Neuronal stem cell (in vitro differentiated cells): ENCODE measurements around the gene NTN4.

ENCODE experiments used
- DNase-seq: peaks from one replicate; pipeline ENCODE4 v3.0.0-alpha.2; 2013; ENCODE audit warnings: low spot score
- H2AFZ ChIP-seq: one replicate; pipeline ENCODE4 v1.6.1; 2013; ENCODE audit warnings: mild to moderate bottlenecking, low read length, inconsistent platforms
- H2AK5ac ChIP-seq: 2 replicates; pipeline ENCODE4 v1.6.1; 2013; ENCODE audit warnings: low read depth, mild to moderate bottlenecking, inconsistent platforms, low read length, moderate library complexity, mixed read lengths
- H2BK120ac ChIP-seq: 2 replicates; pipeline ENCODE4 v1.6.1; 2013; ENCODE audit warnings: low read depth, mild to moderate bottlenecking, inconsistent platforms, low read length, moderate library complexity, mixed read lengths
- H2BK12ac ChIP-seq: one replicate; pipeline ENCODE4 v1.6.1; 2013; ENCODE audit warnings: low read length, inconsistent platforms
- H2BK15ac ChIP-seq: 2 replicates; pipeline ENCODE4 v1.6.1; 2013; ENCODE audit warnings: mild to moderate bottlenecking, low read length, inconsistent platforms, mixed read lengths
- H2BK5ac ChIP-seq: one replicate; pipeline ENCODE4 v1.6.1; 2013; ENCODE audit warnings: inconsistent platforms, mild to moderate bottlenecking, low read length, moderate library complexity
- H3K14ac ChIP-seq: one replicate; pipeline ENCODE4 v1.6.1; 2013; ENCODE audit warnings: low read length, inconsistent platforms
- H3K18ac ChIP-seq: 2 replicates; pipeline ENCODE4 v1.6.1; 2013; ENCODE audit warnings: low read length, inconsistent platforms
- H3K23ac ChIP-seq: 2 replicates; pipeline ENCODE4 v1.6.1; 2013; ENCODE audit warnings: low read depth, mild to moderate bottlenecking, mixed read lengths, low read length, inconsistent platforms; ENCODE audit not compliant: poor library complexity
- H3K27ac ChIP-seq: replicated peaks from 3 replicates; pipeline ENCODE4 v1.5.1; 2013; ENCODE audit warnings: low read length, inconsistent platforms
- H3K27me3 ChIP-seq, 3 experiments: 2 replicates each; pipeline ENCODE4 v1.6.1; 2013; ENCODE audit warnings: low read length in 3 of 3, mild to moderate bottlenecking in 2 of 3, inconsistent platforms in 1 of 3, low read depth in 1 of 3, mixed read lengths in 1 of 3, moderate library complexity in 1 of 3; ENCODE audit not compliant: control insufficient read depth in 3 of 3, insufficient read depth in 3 of 3
- H3K36me3 ChIP-seq, 2 donors: replicated peaks in 1 of 2; 2 replicates each; pipeline ENCODE4 v1.6.1; 2013; ENCODE audit warnings: low read length in 2 of 2; ENCODE audit not compliant: control insufficient read depth in 2 of 2, insufficient read depth in 2 of 2
- H3K4ac ChIP-seq: 2 replicates; pipeline ENCODE4 v1.6.1; 2013; ENCODE audit warnings: inconsistent platforms, mild to moderate bottlenecking, low read length, moderate library complexity
- H3K4me1 ChIP-seq, 2 donors: 1 replicate in 1 of 2; 2 replicates in 1 of 2; pipeline ENCODE4 v1.6.1; 2013; ENCODE audit warnings: low read length in 2 of 2, low read depth in 1 of 2; ENCODE audit not compliant: control insufficient read depth in 2 of 2, insufficient read depth in 1 of 2
- H3K4me2 ChIP-seq: one replicate; pipeline ENCODE4 v1.6.1; 2013; ENCODE audit warnings: mild to moderate bottlenecking, low read length, inconsistent platforms; ENCODE audit not compliant: insufficient read depth, poor library complexity, severe bottlenecking
- H3K4me3 ChIP-seq, 2 donors: 2 replicates each; pipeline ENCODE4 v1.5.1; 2013; ENCODE audit warnings: low read length in 2 of 2, mild to moderate bottlenecking in 2 of 2, inconsistent platforms in 1 of 2, moderate library complexity in 1 of 2
- H3K79me1 ChIP-seq: one replicate; pipeline ENCODE4 v1.6.1; 2013; ENCODE audit warnings: low read depth, mild to moderate bottlenecking, inconsistent platforms, low read length, moderate library complexity
- H3K9ac ChIP-seq: one replicate; pipeline ENCODE4 v1.6.1; 2013; ENCODE audit warnings: mild to moderate bottlenecking, low read depth, low read length, inconsistent platforms; ENCODE audit not compliant: poor library complexity
- H3K9me3 ChIP-seq, 2 donors: replicated peaks in 1 of 2; 2 replicates each; pipeline versions ENCODE3 to v1.6.1; 2013; ENCODE audit warnings: low read length in 2 of 2, mild to moderate bottlenecking in 2 of 2, inconsistent platforms in 1 of 2, low read depth in 1 of 2, mixed read lengths in 1 of 2, moderate library complexity in 1 of 2; ENCODE audit not compliant: control insufficient read depth in 2 of 2, insufficient read depth in 1 of 2
- H4K8ac ChIP-seq: one replicate; pipeline ENCODE4 v1.6.1; 2013; ENCODE audit warnings: low read depth, mild to moderate bottlenecking, inconsistent platforms, low read length, moderate library complexity
- H4K91ac ChIP-seq: one replicate; pipeline ENCODE4 v1.6.1; 2013; ENCODE audit warnings: low read length, low read depth, mild to moderate bottlenecking, inconsistent platforms; ENCODE audit not compliant: poor library complexity
- WGBS, 2 donors: extraction: QIAGEN DNeasy Blood & Tissue Kit; methylation state at CpG; one replicate each; pipeline ENCODE4 v1.1.7; 2013; ENCODE audit warnings: missing lambda C conversion rate in 2 of 2, mixed read lengths in 1 of 2; ENCODE audit not compliant: insufficient read length in 2 of 2, insufficient replicate concordance in 1 of 2; ENCODE audit errors: extremely low coverage in 2 of 2; 5-methylcytosine and 5-hydroxymethylcytosine counted together

The NTN4 gene

GRCh38 chr12:95810411-95810810 is 19.8 kb upstream of the NTN4 start:
- Histone ChIP-seq H3K4me3 (no peak overlapping the region), H3K9me3 (no peaks in the 10 kb centered on the region), H4K91ac (no peak overlapping the region), H3K27me3 (peaks cover 0 to 14% (median 0%) of the 10 kb centered on the region in 3 experiments), H3K79me1 (no peaks in the 10 kb centered on the region), H2AK5ac (no peak overlapping the region), H2BK12ac (no peak overlapping the region), H3K4me1 (no peaks in the 10 kb centered on the region), H3K18ac (no peak overlapping the region), H4K8ac (no peak overlapping the region), H2BK15ac (no peak overlapping the region), H3K4me2 (no peak overlapping the region), H2BK120ac (no peak overlapping the region), H3K9ac (no peak overlapping the region), H2BK5ac (no peak overlapping the region), H3K36me3 (no peaks in the 10 kb centered on the region), H3K14ac (no peak overlapping the region), H3K4ac (no peak overlapping the region), H2AFZ (no peak overlapping the region), H3K27ac (no peak overlapping the region), H3K23ac (no peak overlapping the region)
- WGBS, 2 donors, result no CpG with 5 or more reads among the region's 2 CpGs
- no peak for DNase-seq

GRCh38 chr12:95809000-95809680 is 18.6 kb upstream of the NTN4 start:
- Histone ChIP-seq H3K9ac (no peak overlapping the region), H3K4me2 (no peak overlapping the region), H2AFZ (no peak overlapping the region), H4K91ac (no peak overlapping the region), H3K27ac (no peak overlapping the region), H2BK5ac (no peak overlapping the region), H3K4me1 (no peaks in the 10 kb centered on the region), H3K4me3 (no peak overlapping the region), H3K23ac (no peak overlapping the region), H2BK15ac (no peak overlapping the region), H3K79me1 (no peaks in the 10 kb centered on the region), H3K36me3 (no peaks in the 10 kb centered on the region), H2AK5ac (no peak overlapping the region), H4K8ac (no peak overlapping the region), H3K14ac (no peak overlapping the region), H3K18ac (no peak overlapping the region), H3K27me3 (peaks cover 0 to 10% (median 0%) of the 10 kb centered on the region in 3 experiments), H2BK120ac (no peak overlapping the region), H3K9me3 (no peaks in the 10 kb centered on the region), H3K4ac (no peak overlapping the region), H2BK12ac (no peak overlapping the region)
- no peak for DNase-seq
- no CpG with 5 or more reads among the region's 7 CpGs for WGBS, 2 donors

- H2BK15ac ChIP-seq, result no peak overlapping the region
- H2BK5ac ChIP-seq, result no peak overlapping the region
- H2AFZ ChIP-seq, result no peak overlapping the region
- no peak overlapping the region for H2BK120ac ChIP-seq
- no peak overlapping the region for H3K23ac ChIP-seq
- no peak overlapping the region for H3K4me3 ChIP-seq
- no peak overlapping the region for H3K4ac ChIP-seq
- H3K4me1 ChIP-seq, result no peaks in the 10 kb centered on the region
- no peak overlapping the region for H4K91ac ChIP-seq
- H3K27ac ChIP-seq, result no peak overlapping the region
- H2AK5ac ChIP-seq, result no peak overlapping the region
- no peak overlapping the region for H2BK12ac ChIP-seq
- no CpG with 5 or more reads among the region's 7 CpGs for WGBS, 2 donors
- no peak for DNase-seq
- no peak overlapping the region for H3K18ac ChIP-seq
- H3K14ac ChIP-seq, result no peak overlapping the region
- H3K79me1 ChIP-seq, result no peaks in the 10 kb centered on the region
- no peaks in the 10 kb centered on the region for H3K36me3 ChIP-seq
- H3K27me3 ChIP-seq, result peaks cover 0 to 15% (median 0%) of the 10 kb centered on the region in 3 experiments
- H3K4me2 ChIP-seq, result no peak overlapping the region
- H3K9ac ChIP-seq, result no peak overlapping the region
- H3K9me3 ChIP-seq, result no peaks in the 10 kb centered on the region
- no peak overlapping the region for H4K8ac ChIP-seq
Measured at GRCh38 chr12:95808146-95808545, 17.6 kb upstream of the NTN4 start.

- Histone ChIP-seq H2BK120ac (no peak overlapping the region), H3K18ac (no peak overlapping the region), H2AK5ac (no peak overlapping the region), H3K36me3 (no peaks in the 10 kb centered on the region), H3K79me1 (no peaks in the 10 kb centered on the region), H3K9me3 (no peaks in the 10 kb centered on the region), H3K27me3 (peaks cover 0 to 15% (median 0%) of the 10 kb centered on the region in 3 experiments), H3K4ac (no peak overlapping the region), H3K4me2 (no peak overlapping the region), H3K23ac (no peak overlapping the region), H3K14ac (no peak overlapping the region), H3K9ac (no peak overlapping the region), H3K4me3 (no peak overlapping the region), H4K91ac (no peak overlapping the region), H2BK5ac (no peak overlapping the region), H2BK12ac (no peak overlapping the region), H4K8ac (no peak overlapping the region), H2BK15ac (no peak overlapping the region), H2AFZ (no peak overlapping the region), H3K4me1 (no peaks in the 10 kb centered on the region), H3K27ac (no peak overlapping the region)
- no peak for DNase-seq
- WGBS, 2 donors, result no CpG with 5 or more reads among the region's 5 CpGs
Measured at GRCh38 chr12:95805864-95806671, 15.5 kb upstream of the NTN4 start.
